Left renal pelvis (tissue), 4 donors: Measurements from ENCODE around the gene EIF3I. TPM values are rescaled to one million over a fixed set of nuclear protein-coding genes. Genes with fewer than 3 reads are reported as not detected.
A peak's percentile ranks its signal among the peaks of the same experiment; 100 is the strongest.

Source experiments
- DNase-seq, 4 donors: peaks; one replicate each; pipeline ENCODE4 v3.0.0-alpha.2; 2013; ENCODE audit warnings: low read depth in 4 of 4, low spot score in 3 of 4
- polyA plus RNA-seq, 4 donors: library from polyadenylated mRNA; unstranded; fragments of 120-200 nt; gene quantifications; one replicate each; pipeline ENCODE4 v1.2.1, GENCODE V29; 2013; ENCODE audit not compliant: insufficient read length in 4 of 4

The EIF3I gene
- polyA plus RNA-seq, 4 donors: 155 to 187 (median 164) TPM

DNA sequence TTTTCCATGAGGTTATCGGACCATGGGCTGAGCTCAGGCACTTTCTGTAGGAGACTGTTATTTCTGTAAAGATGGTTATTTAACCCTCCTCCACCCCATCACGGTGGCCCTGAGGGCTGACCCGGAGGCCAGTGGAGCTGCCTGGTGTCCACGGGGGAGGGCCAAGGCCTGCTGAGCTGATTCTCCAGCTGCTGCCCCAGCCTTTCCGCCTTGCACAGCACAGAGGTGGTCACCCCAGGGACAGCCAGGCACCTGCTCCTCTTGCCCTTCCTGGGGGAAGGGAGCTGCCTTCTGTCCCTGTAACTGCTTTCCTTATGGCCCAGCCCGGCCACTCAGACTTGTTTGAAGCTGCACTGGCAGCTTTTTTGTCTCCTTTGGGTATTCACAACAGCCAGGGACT is 24.4 kb upstream of the EIF3I start:
- DNase-seq: no peak

DNA sequence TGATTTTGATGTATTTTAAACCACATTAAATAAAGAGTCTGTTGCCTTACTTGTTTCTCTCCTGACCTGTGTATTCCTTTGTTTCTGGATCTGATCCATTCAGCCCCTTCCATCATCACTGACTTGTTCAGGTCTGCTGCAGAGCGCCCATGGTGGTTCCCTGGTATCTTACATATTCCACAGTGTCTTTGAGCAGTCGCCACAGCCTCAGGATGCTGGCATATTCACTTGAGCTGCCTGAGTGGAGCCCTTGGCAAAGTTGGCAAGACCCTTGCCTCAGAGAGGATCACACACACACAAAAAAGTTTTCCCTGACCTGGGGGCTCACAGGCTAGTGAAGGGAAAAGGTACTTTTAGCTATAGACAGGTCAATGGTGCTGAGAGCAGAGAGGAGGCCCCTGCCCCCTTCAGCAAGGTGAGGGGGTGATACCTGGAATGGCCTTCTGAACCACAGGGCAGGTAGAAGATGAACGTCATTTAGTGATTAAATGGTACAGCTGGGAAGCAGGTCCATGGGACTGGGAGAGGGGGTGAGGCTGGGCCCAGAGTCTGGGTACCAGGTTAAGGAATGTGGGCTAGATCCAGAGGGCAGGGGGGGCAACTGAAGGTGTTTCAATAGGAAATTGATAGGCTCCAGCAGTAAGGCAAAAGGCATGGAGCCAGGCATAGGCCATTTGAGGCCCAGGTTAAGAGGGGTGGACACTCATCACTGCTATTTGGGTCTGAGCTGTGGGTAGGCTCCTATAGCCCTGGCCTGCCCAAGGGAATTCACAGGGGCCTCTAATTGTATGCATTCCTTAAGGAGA is 23.8 kb upstream of the EIF3I start:
- no peak for DNase-seq

DNA sequence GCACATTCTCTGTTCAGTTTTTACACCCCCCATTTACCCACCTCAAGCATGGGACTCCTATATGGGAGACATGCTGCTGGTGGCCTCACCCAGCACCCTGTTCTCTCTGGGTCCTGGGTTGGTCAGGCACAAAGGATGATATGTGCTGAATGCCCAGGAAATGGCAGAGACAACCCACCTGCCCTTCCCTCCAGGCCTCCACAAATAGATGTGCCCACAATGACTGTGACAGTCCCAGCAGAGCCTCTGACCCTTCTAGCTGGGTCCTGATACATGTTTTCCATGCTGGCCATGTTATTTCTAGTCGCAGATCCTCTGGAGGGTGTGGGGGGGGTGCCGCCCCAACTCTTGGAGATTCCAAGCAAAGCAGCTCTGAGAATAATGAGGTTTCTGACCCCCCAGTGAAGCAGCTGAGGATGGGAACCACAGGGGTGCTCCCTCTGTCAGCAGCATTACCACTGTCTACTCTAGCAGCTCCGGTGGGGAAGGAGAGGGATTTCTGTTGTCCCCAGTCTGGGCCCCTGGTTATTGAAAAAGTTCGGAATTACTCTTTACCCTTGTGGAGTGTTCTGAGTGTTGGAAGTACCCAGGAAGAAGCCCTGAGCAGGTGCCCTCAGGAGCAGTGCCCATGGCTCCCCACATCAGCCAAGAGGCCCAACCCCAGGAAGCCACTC is 23.0 kb upstream of the EIF3I start:
- DNase-seq: no peak

DNA sequence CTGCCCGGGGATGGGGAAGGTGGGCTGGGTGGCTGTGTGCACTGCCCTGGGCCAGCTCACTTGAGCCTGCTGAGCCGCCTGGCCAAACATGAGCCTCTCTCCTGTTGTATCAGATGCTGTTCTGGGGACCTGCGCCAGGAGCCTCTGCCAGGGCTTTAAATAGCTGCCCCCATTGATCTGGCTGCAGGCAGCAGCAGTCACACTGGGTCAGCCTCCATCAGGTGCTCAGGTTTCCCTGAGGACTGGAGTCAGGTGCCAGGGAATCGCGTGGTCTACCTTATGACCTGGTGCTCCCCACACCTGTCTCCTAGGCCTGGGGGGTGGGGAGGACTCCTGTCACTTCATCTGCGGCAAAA is 22.5 kb upstream of the EIF3I start:
- no peak for DNase-seq

DNA sequence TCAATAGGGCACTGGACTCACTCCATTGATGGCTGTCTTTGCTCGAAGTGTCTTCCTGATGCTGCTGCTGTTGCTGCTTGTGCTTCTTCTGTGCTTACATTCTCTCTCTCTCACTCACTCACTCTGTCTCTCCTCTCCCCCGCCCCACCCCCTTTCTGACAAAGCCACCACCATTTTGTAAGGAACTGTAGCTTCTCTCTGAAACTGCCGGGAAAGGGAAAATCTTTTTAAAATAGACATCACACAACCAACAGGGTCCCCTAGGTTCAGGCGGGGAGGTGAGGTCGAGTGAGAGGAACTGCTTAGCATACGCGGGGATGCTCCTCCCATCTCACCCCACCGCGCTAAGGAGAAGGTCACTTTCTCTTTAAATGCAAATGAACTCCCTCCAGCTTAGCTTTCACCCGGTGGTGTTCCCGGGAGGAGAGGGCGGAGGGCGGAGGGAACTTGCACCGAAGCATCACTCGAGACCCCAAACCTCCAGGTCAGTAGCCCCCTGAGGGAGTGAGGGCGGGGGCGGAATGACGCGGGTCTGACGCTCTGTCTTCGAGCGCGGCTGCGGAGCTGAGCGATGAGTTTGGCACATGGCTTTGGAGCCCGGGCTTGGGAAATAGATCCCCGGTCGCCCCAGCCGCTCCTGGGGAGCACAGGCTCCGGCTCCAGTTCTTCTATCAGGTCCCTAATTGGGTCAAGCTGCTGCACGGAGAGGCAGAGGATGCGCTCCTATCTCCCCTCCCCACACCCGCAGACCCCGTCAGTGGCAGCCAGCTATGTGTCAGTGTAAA is 21.8 kb upstream of the EIF3I start, which contains the start of gene CCDC28B:
TSS of gene CCDC28B (plus strand) at position 370 of the 785 bp plus-strand sequence. CDS start 1,341 bp downstream, outside the sequence.
- DNase-seq: no peak

DNA sequence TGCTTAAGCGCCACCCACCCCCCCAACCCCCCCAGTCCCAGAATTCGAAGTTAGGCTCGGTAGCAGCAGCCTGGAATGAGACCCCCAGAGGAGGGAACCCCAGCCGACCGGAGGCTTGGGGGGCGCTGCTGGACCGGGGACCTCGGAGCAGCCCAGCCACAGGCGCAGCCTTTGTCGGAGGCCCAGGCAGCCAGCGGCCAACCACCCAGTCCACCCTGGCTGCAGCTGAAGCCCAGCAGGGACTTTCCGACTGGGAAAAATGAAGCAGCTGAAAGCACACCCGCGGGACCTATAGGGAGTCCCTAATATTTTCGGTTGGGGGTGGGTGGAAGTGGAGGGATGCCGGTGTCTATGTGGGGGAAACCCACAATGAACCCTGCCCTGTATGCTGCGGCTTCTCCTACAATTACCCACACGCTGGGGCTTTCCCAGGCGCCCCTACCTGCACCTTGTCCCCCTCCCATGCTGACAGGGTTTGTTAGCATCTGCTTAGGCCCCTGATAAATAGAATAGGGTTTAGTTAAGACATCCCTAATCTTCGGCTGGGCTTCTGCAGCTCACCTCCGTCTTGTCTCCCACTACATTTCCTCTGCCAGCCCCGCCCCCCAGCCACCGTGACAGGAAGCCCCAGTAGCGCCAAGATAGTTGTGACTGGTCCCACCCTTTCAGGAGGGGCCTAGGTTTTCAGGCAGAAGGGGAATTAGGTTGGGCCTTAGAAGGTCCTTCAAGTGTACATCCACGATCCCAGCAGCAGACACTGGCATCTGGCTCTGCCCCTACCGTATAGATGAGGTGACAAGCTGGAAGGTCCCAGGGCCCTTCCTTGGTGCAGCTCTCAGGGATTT is 21.0 kb upstream of the EIF3I start:
- DNase-seq: no peak

DNA sequence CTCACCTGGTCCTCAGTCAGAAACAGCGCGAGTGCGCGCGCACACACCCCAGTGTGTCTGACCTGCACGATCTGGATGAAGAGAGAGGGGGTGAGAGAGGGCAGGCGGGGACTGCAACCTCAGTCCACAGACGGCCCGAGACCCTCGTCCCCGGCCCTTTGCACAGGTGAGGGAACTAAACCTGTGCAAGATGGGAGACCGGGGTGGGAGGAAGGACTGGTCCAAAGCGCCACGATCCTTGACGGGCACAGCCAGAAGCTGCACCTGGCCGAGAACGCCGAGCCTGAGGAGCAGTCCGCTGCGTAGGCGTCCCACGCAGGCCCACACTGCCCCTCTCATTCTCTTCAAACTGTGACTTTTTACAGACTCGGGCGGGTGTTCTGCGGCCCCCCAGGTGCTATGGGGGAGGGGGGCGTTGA is 17.3 kb upstream of the EIF3I start:
- DNase-seq: no peak

DNA sequence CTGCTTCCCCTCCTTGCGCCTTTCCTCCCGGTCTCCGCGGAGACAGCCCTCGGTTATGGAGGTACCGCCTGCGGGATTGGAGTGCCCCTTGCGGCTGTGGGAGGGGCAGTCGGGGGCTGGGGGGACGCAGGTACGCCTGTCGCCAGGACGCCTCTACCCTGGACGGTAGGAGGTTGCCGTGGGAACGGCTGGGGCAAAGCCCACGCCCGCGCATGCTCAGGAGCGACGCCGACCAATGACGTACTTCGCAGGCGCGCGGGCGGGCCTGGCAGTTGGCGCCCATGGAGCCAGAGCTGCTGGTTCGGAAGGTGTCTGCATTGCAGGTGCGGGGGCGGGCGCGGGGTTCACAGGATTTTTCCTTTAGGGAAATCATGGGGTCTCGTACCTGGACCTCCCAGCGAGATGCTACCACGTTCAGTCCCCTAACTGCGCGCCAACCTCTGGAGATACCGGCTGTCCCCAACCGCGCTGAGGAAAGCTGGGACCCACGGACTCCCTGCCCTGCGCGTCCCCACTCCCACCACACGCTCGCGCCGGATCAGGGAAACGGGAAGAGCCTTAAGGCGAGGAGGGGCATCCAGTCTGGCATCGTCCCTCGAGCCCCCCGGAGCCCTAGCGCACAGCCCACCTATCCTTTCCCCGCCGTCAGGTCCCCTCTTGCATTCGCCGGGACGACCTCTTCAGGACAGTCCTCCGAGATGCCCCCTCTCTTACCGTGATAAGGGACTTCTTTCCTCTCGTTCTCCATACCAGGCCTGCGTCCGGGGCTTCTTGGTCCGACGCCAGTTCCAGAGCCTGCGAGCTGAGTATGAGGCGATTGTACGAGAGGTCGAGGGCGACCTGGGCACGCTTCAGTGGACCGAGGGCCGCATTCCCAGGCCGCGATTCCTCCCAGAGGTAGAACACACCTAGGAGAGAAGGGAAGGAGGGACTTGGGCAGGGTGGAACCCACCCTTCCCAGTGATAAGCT is 16.5 kb upstream of the EIF3I start, which contains the start of gene IQCC:
TSS of gene IQCC (plus strand) at position 271 of the 970 bp plus-strand sequence. CDS start at position 282, 11 bp downstream.
- peak in 3 of 4 donors; percentile 77 to 87 (median 82) for DNase-seq

DNA sequence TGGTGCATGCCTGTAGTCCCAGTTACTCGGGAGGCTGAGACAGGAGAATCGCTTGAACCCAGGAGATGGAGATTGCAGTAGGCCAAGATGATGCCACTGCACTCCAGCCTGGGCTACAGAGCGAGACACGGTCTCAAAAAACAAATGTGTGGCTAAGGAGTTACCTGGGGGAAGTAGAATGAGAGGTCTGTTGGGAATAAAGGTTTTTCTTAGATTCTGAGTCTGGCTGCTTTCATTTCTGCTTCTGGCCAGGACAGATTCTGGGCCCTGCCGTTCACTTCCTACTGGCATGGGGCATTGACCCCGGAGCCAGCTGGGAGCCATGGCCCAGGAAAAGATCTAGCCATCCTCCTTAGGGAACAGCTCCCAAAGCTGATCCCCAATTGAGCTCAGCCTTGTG is 13.7 kb upstream of the EIF3I start:
- no peak for DNase-seq

DNA sequence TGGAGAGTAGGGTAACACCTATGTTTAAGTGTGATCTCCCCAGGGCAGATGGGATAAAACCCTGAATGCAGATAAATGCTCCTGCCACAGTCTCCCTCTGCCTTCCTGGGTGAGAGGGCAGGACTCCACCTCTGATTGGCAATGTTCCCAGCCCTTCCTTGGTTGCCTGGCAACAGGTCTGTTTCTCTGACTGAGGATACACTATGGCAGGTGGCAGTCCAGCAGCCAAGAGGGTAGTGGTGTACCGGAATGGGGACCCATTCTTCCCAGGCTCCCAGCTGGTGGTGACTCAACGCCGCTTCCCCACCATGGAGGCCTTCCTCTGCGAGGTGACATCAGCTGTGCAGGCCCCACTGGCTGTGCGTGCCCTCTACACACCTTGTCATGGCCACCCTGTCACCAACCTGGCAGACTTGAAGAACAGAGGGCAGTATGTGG is 13.3 kb upstream of the EIF3I start, which contains the start of gene DCDC2B:
TSS of gene DCDC2B (plus strand) at position 199 of the 438 bp plus-strand sequence. CDS start at position 204, 5 bp downstream.
- no peak for DNase-seq

DNA sequence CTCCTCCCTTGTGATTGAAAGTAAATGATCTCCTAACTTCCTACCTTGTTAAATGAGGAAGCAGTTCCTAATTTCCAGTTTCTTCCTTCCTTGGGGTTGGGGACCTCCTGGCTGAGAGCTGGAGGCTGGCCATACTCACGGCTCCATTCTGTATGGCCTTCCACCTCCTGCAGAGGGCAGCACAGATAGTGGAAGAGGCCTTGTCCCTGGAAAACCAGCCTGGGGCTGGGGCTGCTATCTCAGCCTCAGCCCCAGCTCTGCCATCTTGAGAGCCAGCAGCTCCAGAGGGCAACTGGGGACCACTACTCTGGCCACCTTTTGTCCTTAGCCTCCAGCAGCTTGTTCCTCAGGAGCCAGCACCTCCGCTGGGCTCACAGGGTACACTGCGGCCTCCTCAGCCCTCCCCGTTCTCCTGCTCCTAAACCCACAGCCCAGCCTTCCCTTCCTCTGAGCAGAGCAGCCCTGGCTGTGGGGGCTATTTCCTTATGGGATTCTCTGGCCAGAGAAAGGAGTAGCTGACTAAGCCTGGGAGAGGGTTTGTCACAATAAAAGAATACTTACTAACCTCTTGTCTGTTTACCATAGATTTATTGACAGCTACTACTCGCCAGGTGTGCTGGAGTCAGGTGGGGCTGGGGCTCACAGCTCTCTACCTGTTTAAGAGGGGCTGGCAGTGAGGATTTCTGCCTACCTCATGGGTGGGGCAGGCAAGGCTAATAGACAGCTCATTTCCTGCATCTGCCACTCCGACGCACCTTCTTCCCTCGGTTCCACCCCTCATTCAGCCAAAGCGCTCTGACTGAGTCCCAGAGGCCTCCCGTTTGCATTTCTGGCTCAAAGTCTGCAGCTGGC is 6.4 kb upstream of the EIF3I start:
- DNase-seq: no peak

DNA sequence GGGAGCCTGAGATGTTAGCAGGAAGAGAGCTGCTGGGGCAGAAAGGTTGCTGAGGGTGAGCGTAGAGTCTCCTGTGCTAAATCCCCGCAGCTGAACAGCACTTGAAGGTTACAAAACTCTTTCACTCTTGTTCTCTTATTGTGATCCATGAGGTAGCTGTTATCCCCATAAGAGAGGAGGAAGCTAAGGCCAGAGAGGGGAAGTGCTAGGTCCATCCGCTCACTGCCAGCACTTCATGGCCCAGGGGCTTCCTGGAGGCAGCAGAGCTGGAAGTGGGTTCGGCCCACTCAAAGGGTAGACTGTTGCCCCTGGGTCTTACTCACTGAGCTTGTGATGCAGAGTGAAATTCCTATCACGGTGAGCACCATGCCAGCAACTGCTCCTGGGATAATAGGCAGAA is 5.6 kb upstream of the EIF3I start:
- no peak for DNase-seq

DNA sequence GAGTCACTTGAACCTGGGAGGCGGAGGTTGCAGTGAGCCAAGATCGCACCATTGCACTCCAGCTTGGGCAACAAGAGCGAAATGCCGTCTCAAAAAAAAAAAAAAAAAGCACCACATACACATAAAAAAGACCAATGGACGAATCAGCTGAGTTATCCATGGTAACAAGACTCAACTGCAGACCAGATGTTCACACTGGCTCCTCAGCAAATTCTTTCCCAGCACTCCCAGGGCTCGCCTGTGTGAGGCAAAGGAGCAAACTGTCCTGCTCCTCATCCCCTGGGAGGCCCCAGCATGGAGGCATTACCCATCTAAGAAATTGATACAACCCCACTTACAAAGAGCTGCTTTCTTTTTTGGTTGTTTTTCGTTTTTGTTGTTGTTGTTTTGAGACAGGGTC is 3.2 kb upstream of the EIF3I start:
- no peak for DNase-seq

DNA sequence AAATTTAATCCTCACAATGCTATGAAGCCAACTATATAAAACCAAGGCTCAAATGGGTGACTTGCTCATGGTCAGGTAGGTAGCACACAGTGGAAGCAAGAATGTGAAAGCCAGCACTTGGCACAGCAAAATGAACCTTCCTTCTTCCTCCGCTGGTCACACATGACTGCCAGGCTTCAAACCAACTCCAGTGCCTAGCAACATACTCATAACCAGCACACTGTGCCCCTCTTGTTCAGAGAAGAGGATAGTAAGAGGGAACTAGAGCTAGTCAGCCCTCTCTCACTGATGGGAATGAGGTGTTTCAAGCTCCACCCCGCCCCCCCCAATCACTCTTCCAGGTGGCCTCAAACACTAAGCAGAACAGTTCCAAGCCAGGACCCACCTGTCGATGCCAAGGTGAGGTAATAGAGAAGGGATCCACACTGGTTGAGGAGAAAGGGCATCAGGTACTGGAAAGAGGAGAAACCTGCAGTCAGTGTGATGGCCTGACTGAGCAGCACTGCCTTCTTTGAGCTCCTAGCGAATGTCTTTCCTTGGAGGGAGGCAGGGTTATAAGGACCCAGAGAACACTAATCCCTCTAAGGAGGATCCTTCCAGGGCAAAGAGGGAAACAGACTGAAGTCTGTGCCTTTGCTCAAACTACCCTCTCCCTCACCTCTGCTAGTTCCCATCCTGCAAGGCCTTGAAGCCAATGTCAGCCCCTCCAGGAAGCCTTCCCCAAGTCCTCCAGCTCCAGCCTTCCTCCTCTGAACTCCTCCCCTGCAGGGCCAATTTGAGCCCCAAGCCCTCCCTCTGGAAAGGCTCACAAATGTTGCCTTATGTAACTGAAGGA is 1.2 kb upstream of the EIF3I start:
- no peak for DNase-seq

DNA sequence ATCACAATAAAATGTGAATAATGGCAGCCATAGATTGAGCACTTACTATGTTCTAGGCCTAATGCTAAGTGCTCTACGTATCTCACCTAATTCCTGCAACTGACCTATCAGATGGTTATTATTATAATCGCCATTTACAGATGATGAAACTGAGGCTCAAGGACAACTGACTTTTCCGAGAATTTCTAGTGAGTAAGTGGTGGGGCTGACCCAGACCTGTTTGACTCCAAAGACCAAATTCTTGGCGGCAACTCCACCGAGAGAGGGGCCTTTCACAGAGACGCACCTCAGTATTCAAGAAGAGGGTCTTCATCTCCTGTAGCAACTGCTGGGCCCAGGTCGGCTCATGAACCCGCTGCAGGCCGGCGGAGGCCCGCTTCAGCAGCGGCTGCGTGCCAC is 627 bp upstream of the EIF3I start:
- DNase-seq: no peak

DNA sequence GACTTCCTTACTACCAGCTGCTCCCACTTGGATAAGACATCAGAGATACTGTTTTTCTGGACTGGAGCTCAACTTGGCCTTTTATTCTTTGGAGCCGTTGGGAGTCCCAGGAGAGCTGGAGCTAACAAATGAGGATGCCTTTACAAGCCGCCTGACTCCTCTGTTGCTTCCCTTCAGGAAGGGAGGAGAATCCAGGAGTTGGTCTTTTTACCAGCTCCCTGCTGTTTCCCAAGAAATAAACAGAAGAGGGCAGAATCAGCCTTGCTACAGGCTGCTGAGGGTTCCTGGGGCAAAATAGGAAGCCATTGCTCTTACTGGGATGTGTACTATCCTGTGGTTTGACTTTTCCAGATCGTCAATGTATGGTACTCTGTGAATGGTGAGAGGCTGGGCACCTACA is 1.5 kb downstream of the EIF3I start:
- no peak for DNase-seq

DNA sequence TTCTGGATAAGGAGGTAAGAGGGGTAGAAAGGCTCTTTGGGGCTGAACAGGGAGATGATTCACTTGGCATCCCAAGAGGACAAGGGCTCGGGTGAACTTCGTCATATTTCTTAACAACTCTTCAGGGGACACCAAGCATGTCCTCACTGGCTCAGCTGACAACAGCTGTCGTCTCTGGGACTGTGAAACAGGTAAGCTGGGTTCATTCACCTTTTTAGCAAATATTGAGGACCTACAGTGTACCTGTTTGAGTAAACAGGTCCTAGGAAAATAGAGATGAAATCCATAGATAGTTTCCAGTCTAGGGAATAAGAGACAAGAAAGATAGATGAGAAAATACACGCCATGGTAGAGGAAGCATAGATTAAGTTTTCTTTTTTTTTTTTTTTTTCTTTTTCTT is 2.1 kb downstream of the EIF3I start:
- no peak for DNase-seq
